Peyer's patch (tissue), 4 donors: Measurements from ENCODE around the gene DNAJC6.
"Not testable (repeated sequence)": the region's sequence is repeated elsewhere in the genome, so short reads cannot be mapped to it uniquely, and the experiment has no call there.

ENCODE experiments used
- POLR2A ChIP-seq, 2 donors: fragments of 450-650 bp; IDR thresholded peaks; one replicate each; pipeline ENCODE4 v1.5.1; 2017; ENCODE audit warnings: antibody characterized with exemption in 2 of 2, mild to moderate bottlenecking in 2 of 2, moderate library complexity in 2 of 2
- TF ChIP-seq, protein P1 (sequence below), 6 experiments: fragments of 450-650 bp in 4 of 6; fragments of 200-600 bp in 2 of 6; sonication (generic) in 1 of 6; IDR thresholded peaks; one replicate each; pipeline ENCODE4 v1.5.1; 2017 to 2019; ENCODE audit warnings: antibody characterized with exemption in 6 of 6, mild to moderate bottlenecking in 3 of 6, moderate library complexity in 1 of 6

DNA sequence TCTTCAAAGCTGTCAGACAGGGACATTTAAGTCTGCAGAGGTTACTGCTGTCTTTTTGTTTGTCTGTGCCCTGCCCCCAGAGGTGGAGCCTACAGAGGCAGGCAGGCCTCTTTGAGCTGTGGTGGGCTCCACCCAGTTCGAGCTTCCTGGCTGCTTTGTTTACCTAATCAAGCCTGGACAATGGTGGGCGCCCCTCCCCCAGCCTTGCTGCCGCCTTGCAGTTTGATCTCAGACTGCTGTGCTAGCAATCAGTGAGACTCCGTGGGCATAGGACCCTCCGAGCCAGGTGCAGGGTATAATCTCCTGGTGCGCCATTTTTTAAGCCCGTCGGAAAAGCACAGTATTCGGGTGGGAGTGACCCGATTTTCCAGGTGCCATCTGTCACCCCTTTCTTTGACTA is 146.3 kb downstream of the DNAJC6 start:
- TF ChIP-seq, protein P1, sequence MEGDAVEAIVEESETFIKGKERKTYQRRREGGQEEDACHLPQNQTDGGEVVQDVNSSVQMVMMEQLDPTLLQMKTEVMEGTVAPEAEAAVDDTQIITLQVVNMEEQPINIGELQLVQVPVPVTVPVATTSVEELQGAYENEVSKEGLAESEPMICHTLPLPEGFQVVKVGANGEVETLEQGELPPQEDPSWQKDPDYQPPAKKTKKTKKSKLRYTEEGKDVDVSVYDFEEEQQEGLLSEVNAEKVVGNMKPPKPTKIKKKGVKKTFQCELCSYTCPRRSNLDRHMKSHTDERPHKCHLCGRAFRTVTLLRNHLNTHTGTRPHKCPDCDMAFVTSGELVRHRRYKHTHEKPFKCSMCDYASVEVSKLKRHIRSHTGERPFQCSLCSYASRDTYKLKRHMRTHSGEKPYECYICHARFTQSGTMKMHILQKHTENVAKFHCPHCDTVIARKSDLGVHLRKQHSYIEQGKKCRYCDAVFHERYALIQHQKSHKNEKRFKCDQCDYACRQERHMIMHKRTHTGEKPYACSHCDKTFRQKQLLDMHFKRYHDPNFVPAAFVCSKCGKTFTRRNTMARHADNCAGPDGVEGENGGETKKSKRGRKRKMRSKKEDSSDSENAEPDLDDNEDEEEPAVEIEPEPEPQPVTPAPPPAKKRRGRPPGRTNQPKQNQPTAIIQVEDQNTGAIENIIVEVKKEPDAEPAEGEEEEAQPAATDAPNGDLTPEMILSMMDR (IDR thresholded peaks at IDR 0.05), result not testable (repeated sequence)
- not testable (repeated sequence) for TF ChIP-seq POLR2A (IDR thresholded peaks at IDR 0.05)
